GM18861 (cell line): ENCODE measurements around the gene COX7C.
"Not testable (repeated sequence)": the region's sequence is repeated elsewhere in the genome, so short reads cannot be mapped to it uniquely, and the experiment has no call there.

Source experiments
- ATAC-seq: cut with Tn5 transposase; IDR thresholded peaks from one replicate; pipeline ENCODE4 v1.9.1; 2021; ENCODE audit not compliant: unreplicated experiment

COX7C gene

GRCh38 chr5:86660771-86661170 lies 43.0 kb downstream of the COX7C start:
- ATAC-seq = not testable (repeated sequence)

- ATAC-seq = no peak
Measured at GRCh38 chr5:86664173-86664572, 46.4 kb downstream of the COX7C start.

GRCh38 chr5:86665984-86666760 lies 48.4 kb downstream of the COX7C start:
- ATAC-seq = no peak

DNA sequence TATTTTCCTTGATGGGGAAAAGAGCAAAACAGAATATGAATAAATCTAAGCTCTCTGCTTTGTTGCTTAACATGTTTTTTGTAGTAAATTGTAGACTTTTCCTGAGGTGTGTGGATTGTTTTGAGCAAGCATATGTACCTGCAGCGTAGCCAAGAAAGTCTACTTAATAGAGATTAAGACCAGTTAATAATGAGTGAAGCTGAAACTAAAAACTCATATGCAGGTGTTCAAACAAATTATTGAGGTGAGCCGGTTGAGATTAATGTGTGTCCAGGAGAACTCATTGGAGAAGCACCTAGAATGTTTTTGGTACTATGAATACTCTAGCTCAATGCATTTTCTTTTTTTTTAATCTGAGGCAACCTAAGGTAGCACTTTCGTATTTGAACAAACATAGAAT lies 49.2 kb downstream of the COX7C start:
- no peak for ATAC-seq
